ENCODE data around the gene NELL2.
"Not testable (repeated sequence)": the region's sequence is repeated elsewhere in the genome, so short reads cannot be mapped to it uniquely, and the experiment has no call there.

Gene NELL2

GRCh38 chr12:44717612-44718011 lies 158.5 kb downstream of the NELL2 start:
- no peak overlapping the region for H3K9ac ChIP-seq (ENCODE audit: low read depth, low read length)
- H3K4me1 ChIP-seq (ENCODE audit: insufficient read depth, low read length), result peaks cover 5% of the 10 kb centered on the region; the same call in 1 of the 2 replicates
- no peaks in the 10 kb centered on the region for H3K36me3 ChIP-seq (ENCODE audit: insufficient read depth, low read length)
- H3K9me3 ChIP-seq (ENCODE audit: control insufficient read depth, insufficient read depth, low read length), result no peaks in the 10 kb centered on the region

- H3K9ac ChIP-seq (ENCODE audit: low read depth, low read length), result no peak overlapping the region
- no peaks in the 10 kb centered on the region for H3K9me3 ChIP-seq (ENCODE audit: control insufficient read depth, insufficient read depth, low read length)
- peaks cover 5% of the 10 kb centered on the region; the same call in 1 of the 2 replicates for H3K4me1 ChIP-seq (ENCODE audit: insufficient read depth, low read length)
- no peaks in the 10 kb centered on the region for H3K36me3 ChIP-seq (ENCODE audit: insufficient read depth, low read length)
These were observed 159.4 kb downstream of the NELL2 start for GRCh38 chr12:44716711-44717110.

- no peak overlapping the region for H3K9ac ChIP-seq (ENCODE audit: low read depth, low read length)
These were observed 164.4 kb downstream of the NELL2 start for GRCh38 chr12:44711736-44712135.

GRCh38 chr12:44709166-44709565 lies 166.9 kb downstream of the NELL2 start:
- no peaks in the 10 kb centered on the region for H3K9me3 ChIP-seq (ENCODE audit: control insufficient read depth, insufficient read depth, low read length)
- no peak overlapping the region for H3K9ac ChIP-seq (ENCODE audit: low read depth, low read length)
- H3K36me3 ChIP-seq (ENCODE audit: insufficient read depth, low read length), result no peaks in the 10 kb centered on the region
- no peaks in the 10 kb centered on the region for H3K4me1 ChIP-seq (ENCODE audit: insufficient read depth, low read length)

More at GRCh38 chr12:44711736-44712135, 164.4 kb downstream of the NELL2 start:
- no peaks in the 10 kb centered on the region for H3K9me3 ChIP-seq (ENCODE audit: control insufficient read depth, insufficient read depth, low read length)
- H3K4me1 ChIP-seq (ENCODE audit: insufficient read depth, low read length), result no peaks in the 10 kb centered on the region
- no peaks in the 10 kb centered on the region for H3K36me3 ChIP-seq (ENCODE audit: insufficient read depth, low read length)

- H3K4me1 ChIP-seq (ENCODE audit: insufficient read depth, low read length), result no peaks in the 10 kb centered on the region
- H3K36me3 ChIP-seq (ENCODE audit: insufficient read depth, low read length), result no peaks in the 10 kb centered on the region
- H3K9ac ChIP-seq (ENCODE audit: low read depth, low read length), result no peak overlapping the region
- H3K9me3 ChIP-seq (ENCODE audit: control insufficient read depth, insufficient read depth, low read length), result no peaks in the 10 kb centered on the region
These were observed 167.9 kb downstream of the NELL2 start for GRCh38 chr12:44708218-44708617.

- Histone ChIP-seq H3K36me3 (ENCODE audit: insufficient read depth, low read length) (no peaks in the 10 kb centered on the region), H3K9ac (ENCODE audit: low read depth, low read length) (no peak overlapping the region), H3K4me1 (ENCODE audit: insufficient read depth, low read length) (no peaks in the 10 kb centered on the region)
These were observed 172.8 kb downstream of the NELL2 start for GRCh38 chr12:44703182-44703910.

GRCh38 chr12:44697511-44697910 lies 178.6 kb downstream of the NELL2 start:
- Histone ChIP-seq H3K9me3 (ENCODE audit: control insufficient read depth, insufficient read depth, low read length) (no peaks in the 10 kb centered on the region), H3K9ac (ENCODE audit: low read depth, low read length) (no peak overlapping the region), H3K4me1 (ENCODE audit: insufficient read depth, low read length) (peaks cover 5% of the 10 kb centered on the region; the same call in 1 of the 2 replicates), H3K36me3 (ENCODE audit: insufficient read depth, low read length) (no peaks in the 10 kb centered on the region; the same call in 1 of the 2 replicates)

More at GRCh38 chr12:44703182-44703910, 172.8 kb downstream of the NELL2 start:
- H3K9me3 ChIP-seq (ENCODE audit: control insufficient read depth, insufficient read depth, low read length), result no peaks in the 10 kb centered on the region

GRCh38 chr12:44696542-44696941 lies 179.6 kb downstream of the NELL2 start:
- Histone ChIP-seq H3K36me3 (ENCODE audit: insufficient read depth, low read length) (no peaks in the 10 kb centered on the region; the same call in 1 of the 2 replicates), H3K9ac (ENCODE audit: low read depth, low read length) (no peak overlapping the region), H3K9me3 (ENCODE audit: control insufficient read depth, insufficient read depth, low read length) (no peaks in the 10 kb centered on the region), H3K4me1 (ENCODE audit: insufficient read depth, low read length) (peaks cover 5% of the 10 kb centered on the region; the same call in 1 of the 2 replicates)

GRCh38 chr12:44694017-44694416 lies 182.1 kb downstream of the NELL2 start:
- Histone ChIP-seq H3K36me3 (ENCODE audit: insufficient read depth, low read length) (no peaks in the 10 kb centered on the region; the same call in 1 of the 2 replicates), H3K9ac (ENCODE audit: low read depth, low read length) (no peak overlapping the region), H3K4me1 (ENCODE audit: insufficient read depth, low read length) (peaks cover 5% of the 10 kb centered on the region; the same call in 1 of the 2 replicates), H3K9me3 (ENCODE audit: control insufficient read depth, insufficient read depth, low read length) (no peaks in the 10 kb centered on the region)

GRCh38 chr12:44689587-44689986 lies 186.5 kb downstream of the NELL2 start:
- no peaks in the 10 kb centered on the region for H3K9me3 ChIP-seq (ENCODE audit: control insufficient read depth, insufficient read depth, low read length)
- no peaks in the 10 kb centered on the region for H3K4me1 ChIP-seq (ENCODE audit: insufficient read depth, low read length)
- H3K36me3 ChIP-seq (ENCODE audit: insufficient read depth, low read length), result no peaks in the 10 kb centered on the region; the same call in 1 of the 2 replicates
- no peak overlapping the region for H3K9ac ChIP-seq (ENCODE audit: low read depth, low read length)

GRCh38 chr12:44686821-44687432 lies 189.2 kb downstream of the NELL2 start:
- H3K9ac ChIP-seq (ENCODE audit: low read depth, low read length); H3K4me1 ChIP-seq (ENCODE audit: insufficient read depth, low read length); H3K36me3 ChIP-seq (ENCODE audit: insufficient read depth, low read length): not testable (repeated sequence)

GRCh38 chr12:44677724-44678123 lies 198.4 kb downstream of the NELL2 start:
- Histone ChIP-seq H3K4me1 (ENCODE audit: insufficient read depth, low read length) (peaks cover 7% of the 10 kb centered on the region), H3K9ac (ENCODE audit: low read depth, low read length) (no peak overlapping the region)

More at GRCh38 chr12:44686821-44687432, 189.2 kb downstream of the NELL2 start:
- H3K9me3 ChIP-seq (ENCODE audit: control insufficient read depth, insufficient read depth, low read length), result not testable (repeated sequence)

GRCh38 chr12:44674875-44675274 lies 201.2 kb downstream of the NELL2 start:
- Histone ChIP-seq H3K9ac (ENCODE audit: low read depth, low read length) (no peak overlapping the region), H3K4me1 (ENCODE audit: insufficient read depth, low read length) (peaks cover 7% of the 10 kb centered on the region), H3K36me3 (ENCODE audit: insufficient read depth, low read length) (no peaks in the 10 kb centered on the region), H3K9me3 (ENCODE audit: control insufficient read depth, insufficient read depth, low read length) (no peaks in the 10 kb centered on the region)

More at GRCh38 chr12:44677724-44678123, 198.4 kb downstream of the NELL2 start:
- H3K36me3 ChIP-seq (ENCODE audit: insufficient read depth, low read length), result no peaks in the 10 kb centered on the region
- no peaks in the 10 kb centered on the region for H3K9me3 ChIP-seq (ENCODE audit: control insufficient read depth, insufficient read depth, low read length)

GRCh38 chr12:44673811-44674210 lies 202.3 kb downstream of the NELL2 start:
- Histone ChIP-seq H3K9me3 (ENCODE audit: control insufficient read depth, insufficient read depth, low read length) (no peaks in the 10 kb centered on the region), H3K36me3 (ENCODE audit: insufficient read depth, low read length) (no peaks in the 10 kb centered on the region), H3K4me1 (ENCODE audit: insufficient read depth, low read length) (peaks cover 7% of the 10 kb centered on the region), H3K9ac (ENCODE audit: low read depth, low read length) (no peak overlapping the region)

- H3K9ac ChIP-seq (ENCODE audit: low read depth, low read length), result no peak overlapping the region
- H3K36me3 ChIP-seq (ENCODE audit: insufficient read depth, low read length), result no peaks in the 10 kb centered on the region
- H3K9me3 ChIP-seq (ENCODE audit: control insufficient read depth, insufficient read depth, low read length), result no peaks in the 10 kb centered on the region
- H3K4me1 ChIP-seq (ENCODE audit: insufficient read depth, low read length), result peaks cover 7% of the 10 kb centered on the region
These were observed 204.1 kb downstream of the NELL2 start for GRCh38 chr12:44672042-44672441.

All from ES-I3 (cell line).